ENCODE results near the gene BPTF. TPM values are rescaled to one million over a fixed set of nuclear protein-coding genes. Genes with fewer than 3 reads are reported as not detected.
"Not testable (repeated sequence)": the region's sequence is repeated elsewhere in the genome, so short reads cannot be mapped to it uniquely, and the experiment has no call there.

Gene BPTF
- polyA plus RNA-seq, 3 donors: 122 to 127 (median 123) TPM

DNA sequence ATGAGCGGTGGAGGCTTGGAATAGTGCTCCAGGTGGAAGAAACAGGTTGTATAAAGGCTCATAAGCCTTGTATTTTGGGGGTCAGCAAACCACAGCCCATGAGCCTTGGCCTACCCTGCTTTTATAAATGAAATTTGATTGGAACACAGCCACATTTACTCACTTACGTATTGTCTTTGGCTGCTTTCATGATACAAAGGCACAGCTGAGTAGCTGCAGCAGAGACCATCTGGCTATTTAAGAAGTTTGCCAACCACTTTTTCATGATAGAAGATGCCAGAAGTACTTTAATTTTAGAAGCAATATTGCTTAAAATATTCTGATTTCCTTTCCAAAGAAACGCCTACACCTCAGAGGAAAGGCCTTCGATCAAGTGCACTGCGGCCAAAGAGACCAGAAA is 97.2 kb downstream of the BPTF start:
- DNase-seq (ENCODE audit: extremely low read depth in 1 of 11, low read depth in 9 of 11, low spot score in 4 of 11): no peak

DNA sequence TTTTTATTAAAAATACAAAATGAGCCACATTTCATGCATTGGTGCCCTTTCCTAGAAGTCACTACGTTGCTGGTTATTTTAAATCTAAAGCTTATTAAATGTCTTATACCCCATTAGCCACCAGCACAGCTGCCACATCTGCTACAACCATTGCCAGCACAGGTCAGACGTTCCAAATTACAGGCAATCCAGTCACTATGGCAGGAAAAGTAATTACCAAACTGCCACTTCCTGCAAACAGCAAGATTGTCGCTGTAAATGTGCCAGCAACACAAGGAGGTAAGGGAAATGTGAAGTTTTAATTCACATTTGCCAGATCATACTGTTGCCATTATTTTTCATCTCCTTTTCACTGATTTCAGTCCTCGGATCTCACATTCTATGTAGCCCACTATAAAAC is 103.5 kb downstream of the BPTF start:
- DNase-seq (ENCODE audit: extremely low read depth in 1 of 11, low read depth in 9 of 11, low spot score in 4 of 11): not testable (repeated sequence)

DNA sequence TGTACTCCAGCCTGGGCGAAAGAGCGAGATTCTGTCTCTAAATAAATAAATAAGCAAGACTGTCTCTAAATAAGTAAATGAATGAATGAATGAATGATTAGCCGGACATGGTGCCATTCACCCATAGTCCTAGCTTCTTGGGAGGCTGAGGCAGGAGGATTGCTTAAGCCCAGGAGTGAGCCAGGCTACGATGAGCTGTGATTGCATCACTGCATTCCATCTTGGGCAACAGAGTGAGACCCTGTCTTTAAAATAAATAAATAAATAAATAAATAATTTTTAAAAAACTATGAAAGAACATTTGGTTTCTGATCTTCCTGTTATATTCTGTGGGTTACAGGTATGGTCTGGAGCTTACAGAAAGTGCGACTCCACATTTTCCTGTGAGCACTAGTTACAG is 105.9 kb downstream of the BPTF start:
- no peak for DNase-seq (ENCODE audit: extremely low read depth in 1 of 11, low read depth in 9 of 11, low spot score in 4 of 11)

DNA sequence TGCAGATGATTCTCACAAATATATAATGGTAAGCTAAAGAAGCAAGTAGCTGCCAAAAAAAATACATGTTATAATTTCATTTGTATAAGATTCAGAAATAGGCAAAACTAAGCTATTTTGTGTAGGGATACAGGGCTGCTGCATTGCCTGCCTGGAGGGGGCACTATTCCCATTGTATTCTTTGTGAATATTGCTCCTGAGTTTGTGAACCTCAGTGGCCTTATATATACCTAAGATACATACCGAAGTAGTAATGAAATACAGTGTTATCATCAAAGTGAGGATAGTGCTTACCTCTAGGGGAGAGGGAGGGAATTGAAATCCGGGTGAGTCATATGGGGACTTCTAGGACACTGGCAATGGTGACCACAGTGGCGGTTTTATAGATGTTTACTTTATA is 117.5 kb downstream of the BPTF start:
- DNase-seq (ENCODE audit: extremely low read depth in 1 of 11, low read depth in 9 of 11, low spot score in 4 of 11): no peak

DNA sequence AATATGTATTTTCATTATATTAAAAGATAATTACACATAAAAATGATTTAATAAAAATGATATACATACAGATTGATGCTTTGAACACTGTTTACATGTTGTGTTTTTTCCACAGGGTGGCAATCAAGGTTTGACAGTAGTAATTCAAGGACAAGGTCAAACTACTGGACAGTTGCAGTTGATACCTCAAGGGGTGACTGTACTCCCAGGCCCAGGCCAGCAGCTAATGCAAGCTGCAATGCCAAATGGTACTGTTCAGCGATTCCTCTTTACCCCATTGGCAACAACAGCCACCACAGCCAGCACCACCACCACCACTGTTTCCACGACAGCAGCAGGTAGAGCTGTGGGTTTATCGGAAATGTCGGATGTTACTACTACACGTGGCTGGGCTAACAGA is 118.7 kb downstream of the BPTF start:
- no peak for DNase-seq (ENCODE audit: extremely low read depth in 1 of 11, low read depth in 9 of 11, low spot score in 4 of 11)

DNA sequence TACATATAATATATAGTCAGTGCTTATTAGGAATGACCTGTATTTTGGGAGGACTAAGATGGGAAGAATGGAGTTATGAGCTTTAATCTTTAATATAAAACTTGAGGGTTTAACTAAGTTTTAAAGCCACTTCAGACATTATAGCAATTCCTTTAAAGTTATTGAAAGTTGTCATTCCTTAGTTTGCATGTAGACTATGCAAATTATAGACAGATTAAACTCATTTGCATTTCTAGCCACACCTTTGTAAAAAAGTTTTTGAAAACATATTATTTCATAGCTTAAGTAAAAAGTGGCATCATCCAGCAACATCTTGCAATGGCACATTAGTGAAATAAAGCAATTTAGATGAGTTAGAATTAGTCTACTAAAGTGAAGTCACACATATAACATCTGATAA is 121.2 kb downstream of the BPTF start:
- DNase-seq (ENCODE audit: extremely low read depth in 1 of 11, low read depth in 9 of 11, low spot score in 4 of 11): no peak

DNA sequence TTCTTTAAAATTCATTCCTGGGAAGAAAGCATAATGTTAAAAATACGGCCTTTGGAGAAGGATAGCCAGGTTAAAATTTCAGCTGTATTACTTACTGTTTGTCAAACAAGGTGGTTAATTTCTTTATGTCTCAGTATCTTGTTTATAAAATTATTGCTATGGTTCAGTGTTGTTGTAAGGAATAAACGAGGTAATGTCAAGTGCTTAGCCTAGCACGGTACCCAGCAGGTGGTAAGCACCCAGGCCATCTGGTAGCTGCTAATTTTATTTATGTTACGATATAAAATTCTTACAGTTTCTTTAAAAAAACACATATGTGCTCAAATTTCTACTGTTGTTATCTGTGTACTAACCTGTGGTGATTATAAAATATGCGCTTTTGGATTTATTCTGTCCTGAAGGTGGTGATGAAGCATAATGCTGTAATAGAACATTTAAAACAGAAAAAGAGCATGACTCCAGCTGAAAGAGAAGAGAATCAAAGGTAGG is 122.1 kb downstream of the BPTF start:
- no peak for DNase-seq (ENCODE audit: extremely low read depth in 1 of 11, low read depth in 9 of 11, low spot score in 4 of 11)

DNA sequence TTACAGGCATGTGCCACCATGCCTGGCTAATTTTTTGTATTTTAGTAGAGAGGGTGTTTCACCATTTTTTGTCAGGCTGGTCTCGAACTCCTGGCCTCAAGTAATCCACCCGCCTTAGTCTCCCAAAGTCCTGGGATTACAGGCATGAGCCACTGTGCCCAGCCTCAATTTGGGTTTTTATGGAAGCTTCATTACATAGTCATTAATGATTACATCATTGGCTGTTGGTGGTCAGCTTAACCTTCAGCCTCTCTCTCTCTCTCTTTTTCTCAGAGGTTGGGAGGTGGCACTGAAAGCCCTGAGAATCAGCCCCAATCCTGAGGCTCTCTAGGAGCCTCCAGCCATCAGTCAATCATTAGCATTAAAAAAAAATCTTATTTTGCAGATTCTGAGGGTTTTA is 125.6 kb downstream of the BPTF start:
- DNase-seq (ENCODE audit: extremely low read depth in 1 of 11, low read depth in 9 of 11, low spot score in 4 of 11): no peak

DNA sequence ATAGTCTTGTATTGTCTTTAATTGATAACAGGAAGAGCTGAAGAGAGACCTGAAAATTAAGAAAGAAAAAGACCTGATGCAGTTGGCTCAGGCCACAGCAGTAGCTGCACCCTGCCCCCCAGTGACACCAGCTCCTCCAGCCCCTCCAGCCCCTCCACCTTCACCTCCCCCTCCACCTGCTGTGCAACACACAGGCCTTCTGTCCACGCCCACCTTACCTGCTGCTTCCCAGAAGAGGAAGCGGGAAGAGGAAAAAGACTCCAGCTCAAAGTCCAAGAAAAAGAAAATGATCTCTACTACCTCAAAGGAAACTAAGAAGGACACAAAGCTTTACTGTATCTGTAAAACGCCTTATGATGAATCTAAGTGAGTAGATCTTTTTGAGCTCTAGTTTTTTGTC is 134.2 kb downstream of the BPTF start:
- no peak for DNase-seq (ENCODE audit: extremely low read depth in 1 of 11, low read depth in 9 of 11, low spot score in 4 of 11)

DNA sequence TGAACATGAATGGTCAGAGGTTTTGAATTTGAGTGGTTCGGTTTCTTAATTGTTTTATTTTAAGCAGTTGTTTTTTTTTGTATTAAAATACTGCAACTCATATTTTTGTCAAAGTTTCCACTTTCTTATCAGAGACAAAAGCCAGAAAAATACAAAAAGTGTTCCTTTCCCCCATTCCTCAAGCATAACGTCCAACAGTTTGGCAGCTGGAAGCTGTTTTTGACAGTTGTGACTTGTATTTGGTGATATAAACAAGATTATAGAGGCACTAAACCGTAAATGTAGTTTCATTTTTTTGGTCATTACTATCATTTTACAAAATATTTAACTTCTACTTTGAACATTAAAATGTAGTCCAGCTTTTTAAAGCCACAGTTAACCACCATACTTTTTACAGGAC is 135.0 kb downstream of the BPTF start:
- DNase-seq (ENCODE audit: extremely low read depth in 1 of 11, low read depth in 9 of 11, low spot score in 4 of 11): not testable (repeated sequence)

DNA sequence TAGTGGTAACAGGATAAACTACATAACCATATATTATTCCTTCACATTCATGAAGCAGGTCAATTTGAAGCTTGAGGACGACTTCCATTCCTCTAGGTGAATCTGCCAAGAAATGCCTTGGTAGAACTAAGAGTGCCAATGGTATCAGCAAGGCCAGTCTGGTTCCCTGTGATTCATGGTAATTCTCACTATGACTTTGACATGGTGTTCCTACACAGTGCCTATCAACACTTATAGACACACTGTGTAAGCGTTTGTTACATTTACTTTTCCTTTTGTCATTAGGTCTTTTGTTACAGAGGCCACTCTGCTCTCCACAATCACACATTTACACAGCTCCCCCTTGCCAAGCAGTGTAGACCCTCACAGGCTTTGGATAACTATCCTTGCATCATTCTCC is 136.9 kb downstream of the BPTF start:
- DNase-seq (ENCODE audit: extremely low read depth in 1 of 11, low read depth in 9 of 11, low spot score in 4 of 11): not testable (repeated sequence)

DNA sequence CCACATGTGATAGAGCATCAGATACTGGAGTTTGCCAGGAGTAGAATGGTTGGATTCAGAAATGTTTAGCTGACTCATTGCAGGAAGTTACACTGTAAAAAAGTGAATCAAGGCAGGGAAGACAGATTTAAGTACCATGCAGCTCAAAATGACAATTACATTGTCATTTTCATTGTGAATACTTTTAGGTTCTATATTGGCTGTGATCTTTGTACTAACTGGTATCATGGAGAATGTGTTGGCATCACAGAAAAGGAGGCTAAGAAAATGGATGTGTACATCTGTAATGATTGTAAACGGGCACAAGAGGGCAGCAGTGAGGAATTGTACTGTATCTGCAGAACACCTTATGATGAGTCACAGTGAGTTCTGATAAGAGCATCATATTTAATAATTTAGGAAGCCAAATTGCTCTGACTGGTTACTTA is 137.9 kb downstream of the BPTF start:
- DNase-seq (ENCODE audit: extremely low read depth in 1 of 11, low read depth in 9 of 11, low spot score in 4 of 11): peak in 10 of 11 donors; percentile 13 to 46 (median 28)

DNA sequence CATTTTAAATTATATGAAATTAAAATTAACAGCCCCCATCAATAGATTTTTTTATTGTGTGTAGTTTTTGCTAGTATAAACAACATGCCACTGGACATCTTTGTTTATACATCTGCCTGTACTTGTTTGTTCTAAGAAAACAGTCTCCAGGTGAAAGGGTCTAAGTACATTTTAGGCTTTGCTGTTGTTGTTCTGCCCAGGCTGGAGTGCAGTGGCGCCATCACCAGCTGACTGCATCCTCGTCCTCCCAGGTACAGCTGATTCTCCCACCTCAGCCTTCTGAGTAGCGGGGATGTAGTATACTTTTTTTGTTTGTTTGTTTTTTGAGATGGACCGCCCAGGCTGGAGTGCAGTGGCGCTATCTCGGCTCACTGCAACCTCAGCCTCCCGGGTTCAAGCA is 145.5 kb downstream of the BPTF start:
- DNase-seq (ENCODE audit: extremely low read depth in 1 of 11, low read depth in 9 of 11, low spot score in 4 of 11): no peak

DNA sequence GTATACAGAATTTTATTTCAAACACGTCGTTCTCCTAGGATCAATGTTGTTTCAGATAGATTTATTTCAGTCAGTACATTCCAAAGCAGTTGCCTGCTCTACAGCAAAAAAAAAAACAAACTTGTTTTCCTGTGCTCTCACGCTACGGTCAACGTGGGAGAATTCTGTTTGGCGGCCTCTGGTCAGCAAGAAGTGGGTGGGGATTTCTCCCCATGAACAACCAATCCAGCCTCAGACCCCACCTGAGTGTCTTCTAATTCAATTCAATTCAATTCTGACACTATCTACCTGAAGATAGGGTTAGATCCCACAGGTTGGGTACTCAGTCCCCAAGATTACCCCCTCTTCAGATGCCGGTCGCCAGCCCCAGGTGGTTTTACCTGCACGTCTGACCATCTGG is 148.9 kb downstream of the BPTF start:
- DNase-seq (ENCODE audit: extremely low read depth in 1 of 11, low read depth in 9 of 11, low spot score in 4 of 11): no peak

DNA sequence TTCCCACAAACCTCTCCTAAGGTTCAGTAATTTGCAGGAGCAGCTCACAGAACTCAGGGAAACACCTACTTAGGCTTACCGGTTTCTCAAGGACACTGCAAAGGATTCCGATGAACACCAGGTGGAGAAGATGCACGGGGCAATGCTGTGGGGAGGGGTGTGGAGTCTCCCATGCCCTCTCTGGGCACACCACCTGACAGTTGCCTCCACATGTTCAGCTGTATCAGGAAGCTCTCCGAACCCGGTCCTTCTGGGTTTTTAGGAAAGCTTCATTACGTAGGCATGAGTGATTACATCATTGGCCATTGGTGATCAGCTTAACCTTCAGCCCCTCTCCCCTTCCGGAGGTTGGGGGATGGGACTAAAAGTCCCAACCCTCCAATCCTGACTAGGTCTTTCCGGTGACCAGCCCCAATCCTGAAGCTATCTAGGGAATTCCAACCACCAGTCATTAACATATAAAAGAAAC is 149.3 kb downstream of the BPTF start:
- no peak for DNase-seq (ENCODE audit: extremely low read depth in 1 of 11, low read depth in 9 of 11, low spot score in 4 of 11)

DNA sequence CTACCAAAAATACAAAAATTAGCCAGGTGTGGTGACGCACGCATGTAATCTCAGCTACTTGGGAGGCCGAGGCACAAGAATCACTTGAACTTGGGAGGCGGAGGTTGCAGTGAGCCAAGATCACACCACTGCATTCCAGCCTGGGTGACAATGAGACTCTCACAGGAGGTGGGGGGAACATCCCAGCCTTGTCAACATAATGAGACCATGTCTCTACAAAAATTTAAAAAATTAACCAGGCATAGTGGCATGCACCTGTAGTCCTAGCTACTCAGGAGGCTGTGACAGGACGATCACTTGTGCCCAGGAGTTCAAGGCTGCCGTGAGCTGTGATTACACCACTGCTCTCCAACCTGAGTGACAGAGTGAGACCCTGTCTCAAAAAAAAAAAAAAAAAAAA is 151.0 kb downstream of the BPTF start:
- DNase-seq (ENCODE audit: extremely low read depth in 1 of 11, low read depth in 9 of 11, low spot score in 4 of 11): not testable (repeated sequence)

DNA sequence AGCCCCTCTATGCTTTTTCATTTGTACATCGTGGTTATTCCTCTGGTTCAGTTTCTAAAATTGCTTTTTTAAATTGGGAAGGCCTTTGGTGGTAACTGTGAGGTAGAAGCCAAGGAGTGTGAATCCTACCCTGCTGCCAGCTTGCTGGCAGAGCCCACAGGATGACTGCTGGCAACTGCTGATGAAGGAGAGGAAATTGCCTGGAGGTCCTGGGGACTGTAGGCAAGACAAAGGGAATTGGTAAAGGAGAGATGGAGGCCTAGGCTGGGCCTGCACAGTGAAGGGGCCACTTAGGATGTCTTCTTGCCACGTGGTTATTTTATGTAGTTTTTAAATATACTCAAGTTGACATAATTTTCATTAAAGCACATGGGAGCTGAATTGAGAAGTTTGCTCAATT is 155.2 kb downstream of the BPTF start:
- DNase-seq (ENCODE audit: extremely low read depth in 1 of 11, low read depth in 9 of 11, low spot score in 4 of 11): no peak

DNA sequence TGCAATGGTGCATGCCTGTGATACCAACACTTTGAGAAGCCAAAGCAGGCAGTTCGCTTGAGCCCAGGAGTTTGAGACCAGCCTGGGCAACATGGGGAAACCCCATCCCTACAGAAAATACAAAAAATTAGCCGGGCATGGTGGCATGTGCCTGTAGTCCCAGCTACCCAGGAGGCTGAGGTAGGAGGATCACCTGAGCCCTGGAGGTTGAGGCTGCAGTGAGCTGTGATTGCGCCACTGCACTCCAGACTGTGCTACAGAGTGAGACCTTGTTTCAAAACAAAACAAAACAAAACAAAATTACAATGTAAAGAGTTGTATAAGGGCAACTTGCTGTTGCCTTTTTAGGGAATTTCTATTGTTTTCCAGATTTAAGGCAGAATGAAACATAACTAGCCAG is 155.6 kb downstream of the BPTF start:
- not testable (repeated sequence) for DNase-seq (ENCODE audit: extremely low read depth in 1 of 11, low read depth in 9 of 11, low spot score in 4 of 11)

DNA sequence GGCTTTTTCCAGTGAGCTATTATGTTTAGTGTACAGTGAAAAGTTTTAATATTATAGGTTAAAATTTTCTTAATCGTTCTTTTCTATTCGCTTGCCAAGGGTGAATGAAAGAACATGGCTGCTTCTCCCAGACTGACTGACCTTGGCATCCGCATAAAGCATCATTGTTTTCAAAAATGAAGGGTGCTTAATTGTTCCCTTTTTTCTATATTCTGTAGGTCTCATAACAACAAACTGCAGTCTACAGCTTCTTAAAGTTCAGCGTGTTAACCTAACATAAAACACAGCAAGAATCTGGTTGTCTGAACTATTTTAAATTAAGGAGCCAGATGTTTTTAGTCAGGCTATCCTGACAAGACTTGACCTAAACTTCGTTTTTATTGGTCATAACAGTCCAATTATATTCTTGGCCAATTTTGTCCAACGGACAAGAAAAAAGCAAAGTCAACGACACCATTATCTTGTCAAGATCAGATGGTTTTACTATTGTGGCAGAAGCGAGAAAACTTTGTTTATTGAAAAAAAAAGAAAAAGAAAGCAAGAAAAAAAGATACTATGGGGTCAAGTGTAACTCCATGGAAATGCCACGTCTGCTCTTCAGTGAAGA is 156.8 kb downstream of the BPTF start:
- DNase-seq (ENCODE audit: extremely low read depth in 1 of 11, low read depth in 9 of 11, low spot score in 4 of 11): peak in 2 of 11 donors; percentile 40 to 59

DNA sequence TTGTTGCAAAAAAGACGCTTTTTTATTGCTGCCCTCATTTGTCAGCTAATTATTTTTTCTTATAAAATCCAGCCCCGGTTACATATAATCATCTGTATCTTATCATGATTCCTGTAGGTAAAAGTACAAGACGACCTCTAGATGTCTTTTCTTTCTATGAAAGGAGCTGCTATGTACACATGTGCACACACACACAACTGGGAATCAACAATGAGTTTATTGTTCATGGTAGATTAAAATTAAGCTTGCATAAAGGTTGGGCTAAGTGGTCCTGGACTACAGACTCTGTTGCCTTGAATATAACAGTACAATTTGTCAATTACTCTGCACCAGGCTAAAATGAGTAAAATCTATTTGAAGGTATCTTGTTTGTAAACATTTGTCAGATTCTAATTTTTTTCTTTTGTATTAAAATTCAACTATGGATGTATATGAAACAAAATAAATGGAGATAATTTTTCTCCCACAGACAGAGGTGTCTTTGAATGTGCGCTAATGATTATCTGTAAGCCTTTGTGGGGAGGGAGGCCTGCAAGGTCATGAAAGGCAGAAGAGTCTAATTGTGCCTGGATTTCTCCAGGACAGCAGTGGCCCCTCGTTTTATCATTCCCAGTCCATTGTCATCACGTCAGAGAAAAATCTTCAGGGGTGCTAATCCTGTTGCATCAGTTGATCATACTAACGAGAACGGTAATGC is 157.5 kb downstream of the BPTF start:
- DNase-seq (ENCODE audit: extremely low read depth in 1 of 11, low read depth in 9 of 11, low spot score in 4 of 11): no peak

DNA sequence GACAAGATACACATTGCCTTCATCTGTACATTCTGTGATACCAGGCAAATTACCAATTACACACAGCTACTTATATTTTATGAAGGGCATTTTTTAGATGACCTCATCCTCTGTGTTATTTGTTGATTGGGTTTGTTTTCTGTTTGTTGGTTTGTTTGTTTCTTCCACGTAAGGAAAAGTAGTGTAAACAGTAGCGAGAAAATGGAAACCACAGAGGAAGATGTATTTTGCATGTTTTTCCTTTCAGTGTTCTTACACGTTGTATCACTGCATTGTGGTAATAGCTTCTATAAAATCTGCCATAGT is 158.0 kb downstream of the BPTF start:
- no peak for DNase-seq (ENCODE audit: extremely low read depth in 1 of 11, low read depth in 9 of 11, low spot score in 4 of 11)

Data from renal cortex interstitium (tissue), 11 donors.